HPDE6-E6E7 (cell line): ENCODE measurements around the gene IL20RA.

Source experiments
- DNase-seq: peaks from one replicate; pipeline ENCODE4 v3.0.0; 2011; ENCODE audit warnings: missing footprints; ENCODE audit errors: extremely low spot score

The IL20RA gene

GRCh38 chr6:137045222-137045789 is 541 bp upstream of the IL20RA start:
- DNase-seq: no peak

- no peak for DNase-seq
Observed at GRCh38 chr6:137043710-137044365, 927 bp downstream of the IL20RA start.

GRCh38 chr6:137040393-137040792 is 4.4 kb downstream of the IL20RA start:
- no peak for DNase-seq

- DNase-seq: no peak
Observed at GRCh38 chr6:137039010-137039409, 5.8 kb downstream of the IL20RA start.

- DNase-seq: no peak
Observed at GRCh38 chr6:137036566-137037300, 8.0 kb downstream of the IL20RA start.

GRCh38 chr6:137033828-137034227 is 10.9 kb downstream of the IL20RA start:
- no peak for DNase-seq

- DNase-seq: no peak
Observed at GRCh38 chr6:137031122-137031521, 13.6 kb downstream of the IL20RA start.

- DNase-seq: no peak
Observed at GRCh38 chr6:137028912-137029311, 15.9 kb downstream of the IL20RA start.

- peak; percentile 76 for DNase-seq
Observed at GRCh38 chr6:137025786-137026730, 18.7 kb downstream of the IL20RA start.

- DNase-seq: no peak
Observed at GRCh38 chr6:137024237-137024990, 20.4 kb downstream of the IL20RA start.

- no peak for DNase-seq
Observed at GRCh38 chr6:137020776-137021175, 24.0 kb downstream of the IL20RA start.

GRCh38 chr6:137019476-137020272 is 25.1 kb downstream of the IL20RA start:
- no peak for DNase-seq

GRCh38 chr6:137017081-137017480 is 27.7 kb downstream of the IL20RA start:
- no peak for DNase-seq

GRCh38 chr6:137016356-137016755 is 28.4 kb downstream of the IL20RA start:
- DNase-seq: no peak

GRCh38 chr6:137015943-137016342 is 28.8 kb downstream of the IL20RA start:
- DNase-seq: no peak

GRCh38 chr6:137013738-137014602 is 30.8 kb downstream of the IL20RA start:
- peak; percentile 64 for DNase-seq

GRCh38 chr6:137013031-137013430 is 31.7 kb downstream of the IL20RA start:
- no peak for DNase-seq

GRCh38 chr6:137011406-137011805 is 33.4 kb downstream of the IL20RA start:
- no peak for DNase-seq

- DNase-seq: no peak
Observed at GRCh38 chr6:137010128-137010718, 34.5 kb downstream of the IL20RA start.
